Mesodermal cell (in vitro differentiated cells): ENCODE results near the gene FBXO9. TPM values are rescaled to one million over a fixed set of nuclear protein-coding genes. Genes with fewer than 3 reads are reported as not detected.

ENCODE experiments used
- H3K27ac ChIP-seq: 2 replicates; pipeline ENCODE4 v1.7.0; 2013; ENCODE audit warnings: mild to moderate bottlenecking, low read depth, low read length, moderate library complexity; ENCODE audit not compliant: severe bottlenecking
- H3K36me3 ChIP-seq: 2 replicates; pipeline ENCODE4 v1.7.1; 2013; ENCODE audit warnings: mild to moderate bottlenecking, low read length, moderate library complexity; ENCODE audit not compliant: control insufficient read depth, insufficient read depth
- H3K4me1 ChIP-seq: one replicate; pipeline ENCODE4 v1.7.1; 2013; ENCODE audit warnings: mild to moderate bottlenecking, low read length; ENCODE audit not compliant: insufficient read depth, control insufficient read depth, poor library complexity, severe bottlenecking
- H3K4me3 ChIP-seq: 2 replicates; pipeline ENCODE4 v1.7.0; 2013; ENCODE audit warnings: low read length, control low read depth, mild to moderate bottlenecking; ENCODE audit not compliant: insufficient read depth, poor library complexity, severe bottlenecking; ENCODE audit errors: extremely low read depth
- H3K9me3 ChIP-seq: 2 replicates; pipeline ENCODE4 v1.7.1; 2013; ENCODE audit warnings: mild to moderate bottlenecking, low read length, moderate library complexity; ENCODE audit not compliant: control insufficient read depth
- WGBS, 2 experiments: methylation state at CpG; one replicate each; pipeline ENCODE4 v1.1.5; 2013; ENCODE audit warnings: missing lambda C conversion rate in 2 of 2; ENCODE audit not compliant: insufficient coverage in 2 of 2; 5-methylcytosine and 5-hydroxymethylcytosine counted together
- polyA plus RNA-seq, 2 experiments: library from polyadenylated mRNA; stranded (reverse); fragments of 50-300 nt; gene quantifications; one replicate each; pipeline ENCODE4 v1.2.3, GENCODE V29; 2013

The FBXO9 gene
- 33.1 TPM for polyA plus RNA-seq (2013, experiment 1 of 2)
- 36.1 TPM for polyA plus RNA-seq (2013, experiment 2 of 2)

- H3K4me3 ChIP-seq, result peak within 1 kb of the TSS; percentile 74
- 0% methylated on average over 51 to 69 of the region's 78 CpGs for WGBS, 2 experiments
- no peaks in the 10 kb centered on the region for H3K9me3 ChIP-seq
- no peaks in the 10 kb centered on the region for H3K4me1 ChIP-seq
- H3K27ac ChIP-seq, result peak within 1 kb of the TSS; percentile 23
- no peaks in the 10 kb centered on the region for H3K36me3 ChIP-seq
Measured at GRCh38 chr6:53065266-53066076, at the start of gene FBXO9. Gene FBXO9, plus strand, starts transcription at chr6:53065404. Its CDS starts 386 bp downstream, at chr6:53065790.

GRCh38 chr6:53015486-53015885 lies 49.7 kb upstream of the FBXO9 start:
- Histone ChIP-seq H3K4me3 (no peak overlapping the region), H3K27ac (no peak overlapping the region), H3K4me1 (peaks cover 11% of the 10 kb centered on the region), H3K36me3 (peaks cover 64% of the 10 kb centered on the region), H3K9me3 (no peaks in the 10 kb centered on the region)
- no CpG with 5 or more reads among the region's 1 CpG for whole genome bisulfite sequencing, 2 experiments

GRCh38 chr6:53018446-53018845 lies 46.8 kb upstream of the FBXO9 start:
- peaks cover 37% of the 10 kb centered on the region for H3K36me3 ChIP-seq

GRCh38 chr6:53020005-53020744 lies 45.0 kb upstream of the FBXO9 start:
- Histone ChIP-seq H3K27ac (no peak overlapping the region), H3K4me3 (no peak overlapping the region), H3K4me1 (no peaks in the 10 kb centered on the region), H3K9me3 (no peaks in the 10 kb centered on the region), H3K36me3 (peaks cover 33% of the 10 kb centered on the region)
- 92 to 100% methylated on average over 2 of the region's 3 CpGs for WGBS, 2 experiments

More at GRCh38 chr6:53018446-53018845, 46.8 kb upstream of the FBXO9 start:
- Histone ChIP-seq H3K27ac (no peak overlapping the region), H3K4me1 (no peaks in the 10 kb centered on the region), H3K9me3 (no peaks in the 10 kb centered on the region), H3K4me3 (no peak overlapping the region)
- WGBS, 2 experiments, result 100% methylated on average over 1 of the region's 2 CpGs; no CpG with 5 or more reads in 1 of the 2 experiments

- H3K4me3 ChIP-seq, result no peak overlapping the region
Measured at GRCh38 chr6:53023323-53023722, 41.9 kb upstream of the FBXO9 start.

GRCh38 chr6:53026526-53026925 lies 38.7 kb upstream of the FBXO9 start:
- Histone ChIP-seq H3K4me3 (no peak overlapping the region), H3K36me3 (peaks cover 26% of the 10 kb centered on the region), H3K4me1 (no peaks in the 10 kb centered on the region), H3K9me3 (no peaks in the 10 kb centered on the region), H3K27ac (no peak overlapping the region)
- 100% methylated on average over 2 of the region's 3 CpGs; no CpG with 5 or more reads in 1 of the 2 experiments for WGBS, 2 experiments

More at GRCh38 chr6:53023323-53023722, 41.9 kb upstream of the FBXO9 start:
- WGBS, 2 experiments, result no CpG with 5 or more reads among the region's 1 CpG
- Histone ChIP-seq H3K36me3 (peaks cover 19% of the 10 kb centered on the region), H3K27ac (no peak overlapping the region), H3K9me3 (no peaks in the 10 kb centered on the region), H3K4me1 (no peaks in the 10 kb centered on the region)

GRCh38 chr6:53027131-53027718 lies 38.0 kb upstream of the FBXO9 start:
- Histone ChIP-seq H3K4me1 (no peaks in the 10 kb centered on the region), H3K36me3 (peaks cover 33% of the 10 kb centered on the region), H3K9me3 (no peaks in the 10 kb centered on the region), H3K4me3 (no peak overlapping the region), H3K27ac (no peak overlapping the region)
- WGBS, 2 experiments, result 83% methylated on average over 1 of the region's 5 CpGs

GRCh38 chr6:53028467-53028866 lies 36.7 kb upstream of the FBXO9 start:
- Histone ChIP-seq H3K27ac (no peak overlapping the region), H3K36me3 (peaks cover 33% of the 10 kb centered on the region), H3K4me3 (no peak overlapping the region), H3K4me1 (peaks cover 10% of the 10 kb centered on the region), H3K9me3 (no peaks in the 10 kb centered on the region)
- no CpG with 5 or more reads among the region's 1 CpG for WGBS, 2 experiments

GRCh38 chr6:53029257-53029656 lies 35.9 kb upstream of the FBXO9 start:
- no peak overlapping the region for H3K4me3 ChIP-seq
- peaks cover 10% of the 10 kb centered on the region for H3K4me1 ChIP-seq
- no peak overlapping the region for H3K27ac ChIP-seq
- peaks cover 39% of the 10 kb centered on the region for H3K36me3 ChIP-seq
- H3K9me3 ChIP-seq, result no peaks in the 10 kb centered on the region

- H3K36me3 ChIP-seq, result peaks cover 44% of the 10 kb centered on the region
Measured at GRCh38 chr6:53029761-53030160, 35.4 kb upstream of the FBXO9 start.

More at GRCh38 chr6:53029761-53030160, 35.4 kb upstream of the FBXO9 start:
- H3K4me1 ChIP-seq, result peaks cover 10% of the 10 kb centered on the region
- H3K9me3 ChIP-seq, result no peaks in the 10 kb centered on the region
- no peak overlapping the region for H3K4me3 ChIP-seq
- H3K27ac ChIP-seq, result no peak overlapping the region
- WGBS, 2 experiments, result 82 to 91% methylated on average over 1 to 2 of the region's 3 CpGs
